HEK293T (cell line): Measurements from ENCODE around the gene GBP2.

Experiments
- BHLHE40 ChIP-seq: fragments of 450-650 bp; IDR thresholded peaks from 2 replicates; pipeline ENCODE4 v1.6.1; 2016; ENCODE audit warnings: mild to moderate bottlenecking, moderate library complexity, borderline replicate concordance
- CTBP1 ChIP-seq: fragments of 450-650 bp; IDR thresholded peaks from 2 replicates; pipeline ENCODE4 v1.6.1; 2016; ENCODE audit warnings: borderline replicate concordance
- ELF4 ChIP-seq: fragments of 450-650 bp; IDR thresholded peaks from 2 replicates; pipeline ENCODE4 v1.6.1; 2017; ENCODE audit warnings: antibody characterized with exemption
- FOXA1 ChIP-seq: fragments of 450-650 bp; IDR thresholded peaks from 2 replicates; pipeline ENCODE4 v1.6.1; 2016; ENCODE audit warnings: mild to moderate bottlenecking
- FOXM1 ChIP-seq: fragments of 450-650 bp; IDR thresholded peaks from 2 replicates; pipeline ENCODE4 v1.6.1; 2017; ENCODE audit warnings: mild to moderate bottlenecking, borderline replicate concordance
- L3MBTL2 ChIP-seq: fragments of 450-650 bp; conservative IDR thresholded peaks from 2 replicates; pipeline ENCODE4 v1.6.1; 2016; ENCODE audit warnings: mild to moderate bottlenecking
- LEF1 ChIP-seq: fragments of 450-650 bp; IDR thresholded peaks from 2 replicates; pipeline ENCODE4 v1.6.1; 2017; ENCODE audit warnings: mild to moderate bottlenecking, borderline replicate concordance
- NFRKB ChIP-seq: fragments of 450-650 bp; IDR thresholded peaks from 2 replicates; pipeline ENCODE4 v1.6.1; 2016; ENCODE audit warnings: mild to moderate bottlenecking, moderate library complexity
- SP1 ChIP-seq: fragments of 450-650 bp; IDR thresholded peaks from 2 replicates; pipeline ENCODE4 v1.6.1; 2017
- TARDBP ChIP-seq: fragments of 450-650 bp; IDR thresholded peaks from 2 replicates; pipeline ENCODE4 v1.6.1; 2016

DNA sequence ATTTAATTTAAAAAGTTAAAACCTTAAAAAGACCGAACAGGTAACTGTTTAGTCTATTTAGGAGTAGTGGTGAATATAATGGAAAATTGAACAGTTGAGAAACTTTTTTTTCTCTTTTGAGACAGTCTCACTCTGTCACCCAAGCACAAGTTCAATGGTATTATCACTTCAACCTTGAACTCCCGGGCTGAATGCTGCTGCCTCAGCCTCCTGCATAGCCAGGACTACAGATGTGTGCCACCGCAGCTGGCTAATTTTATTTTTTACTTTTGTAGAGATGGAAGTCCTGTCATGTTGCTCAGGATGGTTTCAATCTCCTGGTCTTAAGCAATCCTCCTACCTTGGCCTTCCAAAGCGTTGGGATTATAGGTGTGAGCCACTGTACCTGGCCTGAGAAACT lies 16.2 kb upstream of the GBP2 start:
- TF ChIP-seq FOXA1 (no peak), NFRKB (no peak), BHLHE40 (no peak), ELF4 (no peak), FOXM1 (no peak), CTBP1 (no peak), L3MBTL2 (no peak), SP1 (no peak), TARDBP (no peak), LEF1 (no peak)
